ENCODE data around the gene LILRA1. TPM values are rescaled to one million over a fixed set of nuclear protein-coding genes. Genes with fewer than 3 reads are reported as not detected.

Gene LILRA1
- total RNA-seq, 1 donor from 2014 or later: not detected

- H3K36me3 ChIP-seq (ENCODE audit: control insufficient read depth, insufficient read depth, low read length): no peaks in the 10 kb centered on the region
- H3K27me3 ChIP-seq (ENCODE audit: control insufficient read depth, insufficient read depth, low read length): no peaks in the 10 kb centered on the region
- TF ChIP-seq, protein P1, sequence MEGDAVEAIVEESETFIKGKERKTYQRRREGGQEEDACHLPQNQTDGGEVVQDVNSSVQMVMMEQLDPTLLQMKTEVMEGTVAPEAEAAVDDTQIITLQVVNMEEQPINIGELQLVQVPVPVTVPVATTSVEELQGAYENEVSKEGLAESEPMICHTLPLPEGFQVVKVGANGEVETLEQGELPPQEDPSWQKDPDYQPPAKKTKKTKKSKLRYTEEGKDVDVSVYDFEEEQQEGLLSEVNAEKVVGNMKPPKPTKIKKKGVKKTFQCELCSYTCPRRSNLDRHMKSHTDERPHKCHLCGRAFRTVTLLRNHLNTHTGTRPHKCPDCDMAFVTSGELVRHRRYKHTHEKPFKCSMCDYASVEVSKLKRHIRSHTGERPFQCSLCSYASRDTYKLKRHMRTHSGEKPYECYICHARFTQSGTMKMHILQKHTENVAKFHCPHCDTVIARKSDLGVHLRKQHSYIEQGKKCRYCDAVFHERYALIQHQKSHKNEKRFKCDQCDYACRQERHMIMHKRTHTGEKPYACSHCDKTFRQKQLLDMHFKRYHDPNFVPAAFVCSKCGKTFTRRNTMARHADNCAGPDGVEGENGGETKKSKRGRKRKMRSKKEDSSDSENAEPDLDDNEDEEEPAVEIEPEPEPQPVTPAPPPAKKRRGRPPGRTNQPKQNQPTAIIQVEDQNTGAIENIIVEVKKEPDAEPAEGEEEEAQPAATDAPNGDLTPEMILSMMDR (IDR thresholded peaks at IDR 0.05; ENCODE audit: insufficient read depth, low read length, severe bottlenecking): no peak
- DNase-seq (ENCODE audit: low read depth) (no peak), FAIRE-seq (no peak)
- H3K4me3 ChIP-seq (ENCODE audit: low read depth, low read length): no peak overlapping the region
Observed at GRCh38 chr19:54600212-54600611, 6.8 kb downstream of the LILRA1 start.

DNA sequence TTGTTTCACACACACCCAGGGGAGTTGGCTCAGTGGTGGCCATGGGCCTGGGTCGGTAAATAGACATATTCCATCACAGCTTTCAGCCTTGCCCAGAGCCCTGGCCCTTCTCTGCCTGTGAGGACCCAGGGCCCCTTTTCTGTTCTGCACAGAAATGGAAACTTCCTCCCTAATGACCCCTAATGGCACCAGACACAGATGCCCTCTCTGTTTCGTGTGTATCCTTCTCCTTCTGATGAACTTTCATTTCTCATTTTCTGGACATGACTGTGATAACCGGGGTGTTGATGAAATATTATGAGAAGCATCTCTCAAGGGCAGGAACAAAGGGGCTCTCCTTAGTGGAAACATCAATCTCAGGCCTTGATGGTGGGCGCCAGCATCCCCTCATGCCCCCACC, 12.8 kb downstream of the LILRA1 start:
- TF ChIP-seq, protein P1 (IDR thresholded peaks at IDR 0.05; ENCODE audit: insufficient read depth, low read length, severe bottlenecking): no peak
- DNase-seq (ENCODE audit: low read depth): no peak
- peak; percentile 47 for FAIRE-seq
- Histone ChIP-seq H3K27me3 (ENCODE audit: control insufficient read depth, insufficient read depth, low read length) (no peaks in the 10 kb centered on the region), H3K4me3 (ENCODE audit: low read depth, low read length) (no peak overlapping the region), H3K36me3 (ENCODE audit: control insufficient read depth, insufficient read depth, low read length) (no peaks in the 10 kb centered on the region)

DNA sequence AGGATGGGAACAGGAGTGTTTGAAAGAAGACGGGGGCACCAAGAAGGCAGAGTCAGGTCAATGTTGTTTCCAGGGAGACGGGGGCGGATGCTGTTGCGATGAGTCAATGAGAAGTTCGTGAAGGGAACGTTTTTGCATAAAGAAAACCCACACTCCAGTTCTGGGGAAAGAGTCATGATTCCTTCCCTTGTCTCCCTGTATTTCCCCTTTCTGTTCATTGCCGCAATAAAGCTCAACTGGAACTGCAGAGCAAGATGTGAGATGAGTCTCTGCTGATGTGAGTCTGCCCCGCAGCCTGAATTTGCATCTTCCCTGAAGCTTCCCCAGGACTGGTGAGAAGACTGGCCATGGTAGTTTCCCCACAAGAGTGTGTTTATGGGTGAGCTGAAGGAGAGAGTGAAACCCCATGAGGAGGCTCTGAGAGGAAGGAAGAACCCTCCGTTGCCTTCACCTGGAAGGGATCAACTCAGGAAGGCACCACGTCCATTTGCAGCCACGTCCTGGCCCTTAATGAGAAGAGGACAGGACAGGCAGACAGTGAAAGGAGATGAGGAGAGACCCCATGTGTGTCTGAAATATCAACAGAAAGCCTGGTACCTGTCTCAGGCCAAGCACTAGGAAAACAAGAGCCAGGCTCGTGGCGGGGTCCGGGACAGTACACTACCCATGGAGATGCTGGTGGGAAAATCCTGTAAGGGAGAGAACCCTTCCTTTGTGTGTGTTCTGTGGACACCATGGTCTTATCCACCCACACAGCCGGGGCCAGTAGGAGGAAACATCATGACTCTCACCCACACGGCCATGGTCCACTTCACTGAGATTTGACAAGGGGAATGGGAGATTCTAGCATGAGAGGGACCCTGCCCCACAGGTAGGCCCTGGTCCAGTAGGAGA, 13.7 kb downstream of the LILRA1 start:
- Histone ChIP-seq H3K36me3 (ENCODE audit: control insufficient read depth, insufficient read depth, low read length) (no peaks in the 10 kb centered on the region), H3K27me3 (ENCODE audit: control insufficient read depth, insufficient read depth, low read length) (no peaks in the 10 kb centered on the region), H3K4me3 (ENCODE audit: low read depth, low read length) (no peak overlapping the region)
- TF ChIP-seq, protein P1 (IDR thresholded peaks at IDR 0.05; ENCODE audit: insufficient read depth, low read length, severe bottlenecking): no peak
- FAIRE-seq (peak; percentile 99), DNase-seq (ENCODE audit: low read depth) (no peak)

DNA sequence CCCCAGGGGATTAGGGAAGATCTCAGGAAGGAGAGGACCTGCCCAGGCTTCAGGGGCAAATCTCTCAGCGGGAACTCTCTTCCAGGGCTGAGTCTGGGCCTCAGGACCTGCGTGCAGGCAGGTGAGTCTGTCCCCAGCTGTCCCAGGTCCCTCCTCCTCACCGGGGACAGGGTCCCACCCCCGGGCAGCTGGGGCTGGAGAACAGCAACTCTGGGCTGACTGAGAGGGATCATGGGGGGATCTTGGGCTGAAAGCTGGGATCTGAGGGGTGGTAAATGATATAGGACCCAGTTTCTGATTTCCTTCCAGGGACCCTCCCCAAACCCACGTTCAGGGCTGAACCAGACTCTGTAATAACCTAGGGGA, 14.3 kb downstream of the LILRA1 start:
- no peak for FAIRE-seq
- DNase-seq (ENCODE audit: low read depth): no peak

DNA sequence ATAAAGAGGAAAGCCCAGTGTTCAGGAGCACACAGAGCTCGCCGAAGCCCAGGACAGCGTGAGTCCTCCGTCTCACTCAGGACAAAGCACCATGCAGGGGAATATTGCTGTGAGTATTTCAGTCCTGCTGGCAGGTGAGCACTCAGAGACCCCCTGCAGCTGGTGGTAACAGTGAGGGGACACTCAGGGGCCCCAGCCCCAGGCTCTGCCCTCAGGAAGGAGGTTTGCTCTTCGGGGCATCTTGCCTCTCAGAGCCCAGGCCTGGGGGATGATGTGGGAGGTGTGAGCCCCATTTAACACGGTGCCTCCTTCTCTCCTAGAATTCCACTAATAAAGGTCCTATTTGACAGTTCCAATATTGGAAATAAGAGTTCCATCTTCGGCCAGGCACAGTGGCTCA, 14.8 kb downstream of the LILRA1 start:
- H3K4me3 ChIP-seq (ENCODE audit: low read depth, low read length): no peak overlapping the region
- H3K27me3 ChIP-seq (ENCODE audit: control insufficient read depth, insufficient read depth, low read length): no peaks in the 10 kb centered on the region
- TF ChIP-seq, protein P1 (IDR thresholded peaks at IDR 0.05; ENCODE audit: insufficient read depth, low read length, severe bottlenecking): no peak
- H3K36me3 ChIP-seq (ENCODE audit: control insufficient read depth, insufficient read depth, low read length): no peaks in the 10 kb centered on the region
- DNase-seq (ENCODE audit: low read depth): no peak
- FAIRE-seq: no peak

More for the DNA sequence above, 14.3 kb downstream of the LILRA1 start:
- no peak overlapping the region for H3K4me3 ChIP-seq (ENCODE audit: low read depth, low read length)
- no peaks in the 10 kb centered on the region for H3K36me3 ChIP-seq (ENCODE audit: control insufficient read depth, insufficient read depth, low read length)
- no peaks in the 10 kb centered on the region for H3K27me3 ChIP-seq (ENCODE audit: control insufficient read depth, insufficient read depth, low read length)
- TF ChIP-seq, protein P1 (IDR thresholded peaks at IDR 0.05; ENCODE audit: insufficient read depth, low read length, severe bottlenecking): no peak

All from bronchial epithelial cell (primary cell).